Hematopoietic multipotent progenitor cell (in vitro differentiated cells): ENCODE measurements around the gene VWA7. TPM values are rescaled to one million over a fixed set of nuclear protein-coding genes. Genes with fewer than 3 reads are reported as not detected.

Experiments
- DNase-seq, 3 donors: peaks; one replicate each; pipeline ENCODE4 v3.0.0-alpha.2; 2011 to 2015; ENCODE audit warnings: low read depth in 2 of 3, low spot score in 2 of 3
- total RNA-seq: library from RNA; depleted of rRNA; stranded (reverse); fragments of >200 nt; gene quantifications from one replicate; pipeline ENCODE4 v1.2.3, GENCODE V29; 2012

Gene VWA7
- total RNA-seq, 1 donor, result 2.4 TPM

GRCh38 chr6:31778999-31779885 lies 2.1 kb upstream of the VWA7 start:
- no peak for DNase-seq

GRCh38 chr6:31778193-31778592 lies 1.1 kb upstream of the VWA7 start:
- no peak for DNase-seq

- DNase-seq, result no peak
Measured at GRCh38 chr6:31777667-31778050, 531 bp upstream of the VWA7 start.

GRCh38 chr6:31776485-31776988 lies 591 bp downstream of the VWA7 start:
- no peak for DNase-seq

- DNase-seq, result no peak
Measured at GRCh38 chr6:31775633-31776484, 1.3 kb downstream of the VWA7 start.

GRCh38 chr6:31775184-31775583 lies 1.9 kb downstream of the VWA7 start:
- DNase-seq, result no peak

GRCh38 chr6:31771992-31772358 lies 5.2 kb downstream of the VWA7 start:
- no peak for DNase-seq

- no peak for DNase-seq
Measured at GRCh38 chr6:31770860-31771259, 6.3 kb downstream of the VWA7 start.

- peak; percentile 56 to 90 (median 82) for DNase-seq
Measured at GRCh38 chr6:31769684-31770371, 7.3 kb downstream of the VWA7 start.

- no peak for DNase-seq
Measured at GRCh38 chr6:31768363-31769257, 8.5 kb downstream of the VWA7 start.

- no peak for DNase-seq
Measured at GRCh38 chr6:31767096-31767645, 10.0 kb downstream of the VWA7 start.

- no peak for DNase-seq
Measured at GRCh38 chr6:31765910-31766794, 11.0 kb downstream of the VWA7 start.

- DNase-seq, result no peak
Measured at GRCh38 chr6:31765559-31765909, 11.6 kb downstream of the VWA7 start.

- DNase-seq, result no peak
Measured at GRCh38 chr6:31764198-31764597, 12.9 kb downstream of the VWA7 start.

- DNase-seq, result no peak
Measured at GRCh38 chr6:31763619-31763940, 13.5 kb downstream of the VWA7 start.

GRCh38 chr6:31762878-31763618 lies 14.1 kb downstream of the VWA7 start:
- no peak for DNase-seq

GRCh38 chr6:31762356-31762755 lies 14.8 kb downstream of the VWA7 start, which contains the start of gene SAPCD1:
Gene SAPCD1, plus strand, starts transcription at chr6:31762656. Its CDS starts 399 bp downstream, at chr6:31763055.
- no peak for DNase-seq

GRCh38 chr6:31761343-31761742 lies 15.8 kb downstream of the VWA7 start:
- DNase-seq, result no peak
